Suprapubic skin (tissue), 4 donors: ENCODE data around the gene UBE2O.

Experiments
- CTCF ChIP-seq, 2 donors: fragments of 200-600 bp in 1 of 2; fragments of 450-650 bp in 1 of 2; sonication (generic) in 1 of 2; IDR thresholded peaks; one replicate each; pipeline ENCODE4 v1.5.1; 2016 to 2019; ENCODE audit warnings: antibody characterized with exemption in 2 of 2, mild to moderate bottlenecking in 1 of 2, moderate library complexity in 1 of 2
- EP300 ChIP-seq: sonication (generic); formaldehyde crosslinking; IDR thresholded peaks from one replicate; pipeline ENCODE4 v1.6.1; 2017; ENCODE audit warnings: antibody characterized with exemption
- POLR2A ChIP-seq, 2 donors: fragments of 450-650 bp; IDR thresholded peaks; one replicate each; pipeline ENCODE4 v1.6.1; 2017; ENCODE audit warnings: antibody characterized with exemption in 2 of 2, mild to moderate bottlenecking in 2 of 2, moderate library complexity in 2 of 2
- POLR2AphosphoS5 ChIP-seq, 3 donors: sonication (generic); formaldehyde crosslinking; IDR thresholded peaks; one replicate each; pipeline ENCODE4 v1.6.1; 2017; ENCODE audit warnings: antibody characterized with exemption in 3 of 3

- TF ChIP-seq CTCF (IDR thresholded peaks at IDR 0.05) (no peak), EP300 (no peak), POLR2A (IDR thresholded peaks at IDR 0.05) (no peak), POLR2AphosphoS5 (IDR thresholded peaks at IDR 0.05) (no peak)
Measured at GRCh38 chr17:76499267-76499667, 46.3 kb upstream of the UBE2O start.
